SK-N-SH (cell line): ENCODE results near the gene ZFX. TPM values are rescaled to one million over a fixed set of nuclear protein-coding genes. Genes with fewer than 3 reads are reported as not detected.

Experiments
- CTCF ChIA-PET: fragments of 300-600, 350-600 bp; formaldehyde crosslinking; extraction: SDS; loops from one replicate; lab custom pipeline; 2021; lab: Yijun Ruan, JAX
- POLR2A ChIA-PET: fragments of 350-600 bp; sonication (Branson Sonifier 250); formaldehyde crosslinking; extraction: SDS; loops from one replicate; lab custom pipeline; 2020; ENCODE audit warnings: antibody characterized with exemption, inconsistent platforms; lab: Yijun Ruan, JAX
- DNase-seq: peaks from one replicate; pipeline ENCODE4 v3.0.0; 2012
- H2AFZ ChIP-seq: fragments of 200-600 bp; sonication (generic); 2 replicates; pipeline ENCODE4 v1.8.1; 2016; ENCODE audit warnings: antibody characterized with exemption, mild to moderate bottlenecking, low read depth
- H3F3A ChIP-seq: fragments of 200-600 bp; sonication (generic); replicated peaks from 2 replicates; pipeline ENCODE3; 2016; ENCODE audit warnings: antibody characterized with exemption, mild to moderate bottlenecking; ENCODE audit not compliant: insufficient read depth
- H3K27ac ChIP-seq, 2 experiments: fragments of 200-500 bp in 1 of 2; fragments of 200-600 bp in 1 of 2; sonication (Bioruptor generic) in 1 of 2; sonication (generic), shearing (Covaris generic) in 1 of 2; 2 replicates each; pipeline versions ENCODE4 v1.5.1 to v1.6.1; 2014 to 2016; ENCODE audit warnings: low read depth in 2 of 2, inconsistent platforms in 1 of 2, low read length in 1 of 2, mild to moderate bottlenecking in 1 of 2, mixed read lengths in 1 of 2
- H3K27me3 ChIP-seq: fragments of 200-600 bp; sonication (generic), shearing (Covaris generic); 2 replicates; pipeline ENCODE4 v1.6.1; 2016; ENCODE audit warnings: mixed run types; ENCODE audit not compliant: insufficient read depth
- H3K36me3 ChIP-seq, 2 experiments: fragments of 200-500 bp in 1 of 2; fragments of 200-600 bp in 1 of 2; sonication (Bioruptor generic) in 1 of 2; sonication (generic) in 1 of 2; replicated peaks in 1 of 2; 2 replicates each; pipeline versions ENCODE3 to v1.5.1; 2014 to 2016; ENCODE audit warnings: low read length in 1 of 2, mild to moderate bottlenecking in 1 of 2; ENCODE audit not compliant: insufficient read depth in 2 of 2, control insufficient read depth in 1 of 2
- H3K4me1 ChIP-seq, 2 experiments: fragments of 200-500 bp in 1 of 2; fragments of 200-600 bp in 1 of 2; sonication (Bioruptor generic) in 1 of 2; sonication (generic), shearing (Covaris generic) in 1 of 2; 2 replicates each; pipeline versions ENCODE4 v1.5.1 to v1.6.1; 2014 to 2016; ENCODE audit warnings: low read depth in 1 of 2, low read length in 1 of 2, mixed run types in 1 of 2; ENCODE audit not compliant: insufficient read depth in 2 of 2, control insufficient read depth in 1 of 2
- H3K4me2 ChIP-seq: fragments of 200-600 bp; sonication (generic), shearing (Covaris generic); 2 replicates; pipeline ENCODE4 v1.6.1; 2017; ENCODE audit warnings: mixed run types
- H3K4me3 ChIP-seq, 2 experiments: fragments of 200-500 bp in 1 of 2; fragments of 200-600 bp in 1 of 2; sonication (Bioruptor generic) in 1 of 2; sonication (generic), shearing (Covaris generic) in 1 of 2; 2 replicates each; pipeline versions ENCODE4 v1.5.1 to v1.8.1; 2014 to 2016; ENCODE audit warnings: low read depth in 2 of 2, inconsistent platforms in 1 of 2, low read length in 1 of 2, mild to moderate bottlenecking in 1 of 2, mixed read lengths in 1 of 2, moderate library complexity in 1 of 2
- H3K79me2 ChIP-seq: fragments of 200-600 bp; sonication (generic); 2 replicates; pipeline ENCODE4 v1.8.1; 2017; ENCODE audit warnings: mild to moderate bottlenecking; ENCODE audit not compliant: insufficient read depth
- H3K9ac ChIP-seq: fragments of 200-600 bp; sonication (generic); 2 replicates; pipeline ENCODE4 v1.6.1; 2017; ENCODE audit warnings: mixed run types
- H3K9me2 ChIP-seq: fragments of 200-600 bp; sonication (generic); 2 replicates; pipeline ENCODE4 v1.6.1; 2017; ENCODE audit warnings: mixed run types
- H3K9me3 ChIP-seq: fragments of 200-600 bp; sonication (generic); 2 replicates; pipeline ENCODE4 v1.6.1; 2017; ENCODE audit warnings: mixed run types, mild to moderate bottlenecking, moderate library complexity
- H4K20me1 ChIP-seq: fragments of 200-600 bp; sonication (generic); 2 replicates; pipeline ENCODE4 v1.6.1; 2017; ENCODE audit warnings: mild to moderate bottlenecking, mixed run types; ENCODE audit not compliant: insufficient read depth
- CHD2 ChIP-seq: fragments of 150-350 bp; IDR thresholded peaks from 2 replicates; pipeline ENCODE4 v1.6.1; 2018; ENCODE audit warnings: low read length; ENCODE audit not compliant: partially characterized antibody
- EP300 ChIP-seq, 2 experiments: IDR thresholded peaks; 2 replicates each; pipeline versions ENCODE4 v1.4.0 to v1.6.1; 2012; ENCODE audit warnings: borderline replicate concordance in 1 of 2, low read depth in 1 of 2, low read length in 1 of 2
- FOSL2 ChIP-seq: IDR thresholded peaks from 2 replicates; pipeline ENCODE4 v1.4.0; 2012; ENCODE audit warnings: low read depth, mild to moderate bottlenecking, moderate library complexity, borderline replicate concordance
- GABPA ChIP-seq: IDR thresholded peaks from 2 replicates; pipeline ENCODE4 v1.4.0; 2012; ENCODE audit warnings: low read depth, mild to moderate bottlenecking
- IRF3 ChIP-seq: fragments of 150-350 bp; IDR thresholded peaks from 2 replicates; pipeline ENCODE4 v1.6.1; 2016; ENCODE audit warnings: mild to moderate bottlenecking, low read depth, low read length
- JUND ChIP-seq: IDR thresholded peaks from 2 replicates; pipeline ENCODE4 v1.4.0; 2012
- MAX ChIP-seq: IDR thresholded peaks from 2 replicates; pipeline ENCODE4 v1.4.0; 2012; ENCODE audit warnings: low read depth
- MEF2A ChIP-seq: IDR thresholded peaks from 2 replicates; pipeline ENCODE4 v1.4.0; 2012; ENCODE audit warnings: low read depth, borderline replicate concordance
- MXI1 ChIP-seq: IDR thresholded peaks from 2 replicates; pipeline ENCODE4 v1.6.1; 2012; ENCODE audit warnings: mild to moderate bottlenecking, low read depth, low read length, improper control_type of control experiment
- NFIC ChIP-seq: IDR thresholded peaks from 2 replicates; pipeline ENCODE4 v1.4.0; 2012; ENCODE audit warnings: borderline replicate concordance
- POLR2AphosphoS5 ChIP-seq: IDR thresholded peaks from 2 replicates; pipeline ENCODE4 v1.6.1; 2012; ENCODE audit warnings: low read depth, low read length
- RAD21 ChIP-seq: IDR thresholded peaks from 2 replicates; pipeline ENCODE4 v1.6.1; 2012; ENCODE audit warnings: mild to moderate bottlenecking, low read length
- RCOR1 ChIP-seq: fragments of 150-350 bp; IDR thresholded peaks from 2 replicates; pipeline ENCODE4 v1.6.1; 2017; ENCODE audit warnings: antibody characterized with exemption, low read length
- REST ChIP-seq: IDR thresholded peaks from 2 replicates; pipeline ENCODE4 v1.6.1; 2012; ENCODE audit warnings: mild to moderate bottlenecking, low read depth, low read length, moderate library complexity
- RFX5 ChIP-seq: IDR thresholded peaks from 2 replicates; pipeline ENCODE4 v1.6.1; 2012; ENCODE audit warnings: mild to moderate bottlenecking, improper control_type of control experiment, low read length
- RXRA ChIP-seq: IDR thresholded peaks from 2 replicates; pipeline ENCODE4 v1.4.0; 2012; ENCODE audit warnings: low read depth, mild to moderate bottlenecking, borderline replicate concordance
- SIN3A ChIP-seq: IDR thresholded peaks from 2 replicates; pipeline ENCODE4 v1.6.1; 2012; ENCODE audit warnings: low read depth, mild to moderate bottlenecking, low read length, moderate library complexity, borderline replicate concordance
- TCF12 ChIP-seq: IDR thresholded peaks from 2 replicates; pipeline ENCODE4 v1.4.0; 2012
- YY1 ChIP-seq: IDR thresholded peaks from 2 replicates; pipeline ENCODE4 v1.4.0; 2012; ENCODE audit warnings: low read depth, mild to moderate bottlenecking
- ZBTB33 ChIP-seq: IDR thresholded peaks from 2 replicates; pipeline ENCODE4 v1.4.0; 2012; ENCODE audit warnings: low read depth, borderline replicate concordance
- WGBS: methylation state at CpG from one replicate; pipeline ENCODE4 v1.1.6; 2017; ENCODE audit warnings: low lambda C conversion rate; 5-methylcytosine and 5-hydroxymethylcytosine counted together
- polyA plus RNA-seq, 3 experiments: library from polyadenylated mRNA; depleted of rRNA; stranded (reverse); fragments of >200 nt; gene quantifications; 2 replicates each; pipeline ENCODE4 v1.2.3, GENCODE V29; 2012

ZFX gene
- polyA plus RNA-seq, 1 of the 3 experiments (the other 2 are of a cell fraction) = 9.0 TPM

- ChIA-PET CTCF (no interaction called here), POLR2A (no interaction called here)
- Histone ChIP-seq H3K9me3 (no peaks in the 10 kb centered on the region), H3K4me2 (no peak overlapping the region), H4K20me1 (no peaks in the 10 kb centered on the region), H2AFZ (no peak overlapping the region), H3K9me2 (no peaks in the 10 kb centered on the region), H3K79me2 (no peaks in the 10 kb centered on the region), H3K27ac (no peak overlapping the region), H3K9ac (no peak overlapping the region), H3K27me3 (no peaks in the 10 kb centered on the region), H3K36me3 (no peaks in the 10 kb centered on the region), H3K4me1 (no peaks in the 10 kb centered on the region; a peak in 1 of 4 replicates), H3K4me3 (no peak overlapping the region), H3F3A (peaks cover 3% of the 10 kb centered on the region)
- TF ChIP-seq REST (no peak), NFIC (no peak), GABPA (no peak), MAX (no peak), YY1 (no peak), EP300 (IDR thresholded peaks at IDR 0.05; ENCODE audit: borderline replicate concordance in 1 of 2, low read depth in 1 of 2, low read length in 1 of 2) (no peak), SIN3A (no peak), IRF3 (no peak), JUND (no peak), POLR2AphosphoS5 (no peak), FOSL2 (no peak), RAD21 (no peak), RFX5 (no peak), RCOR1 (no peak)
- 29% methylated on average over 2 of the region's 2 CpGs for WGBS
- no peak for DNase-seq
Measured at GRCh38 chrX:24110069-24110468, 39.5 kb upstream of the ZFX start.

GRCh38 chrX:24113181-24113580, 36.3 kb upstream of the ZFX start:
- H3F3A ChIP-seq = peaks cover 3% of the 10 kb centered on the region
- H3K27ac ChIP-seq = no peak overlapping the region
- no peaks in the 10 kb centered on the region for H4K20me1 ChIP-seq
- ChIA-PET CTCF (no interaction called here), POLR2A (no interaction called here)
- no peaks in the 10 kb centered on the region for H3K27me3 ChIP-seq
- WGBS = 70% methylated on average over 2 of the region's 2 CpGs
- peak overlapping the region; percentile 16; the same call in 1 of the 2 replicates for H2AFZ ChIP-seq
- no peak overlapping the region for H3K4me2 ChIP-seq
- H3K4me1 ChIP-seq = no peaks in the 10 kb centered on the region; a peak in 2 of 4 replicates
- H3K9me2 ChIP-seq = no peaks in the 10 kb centered on the region
- no peaks in the 10 kb centered on the region for H3K36me3 ChIP-seq
- H3K79me2 ChIP-seq = no peaks in the 10 kb centered on the region
- H3K9me3 ChIP-seq = no peaks in the 10 kb centered on the region
- DNase-seq = no peak
- no peak overlapping the region for H3K9ac ChIP-seq
- no peak overlapping the region for H3K4me3 ChIP-seq
- TF ChIP-seq REST (no peak), ZBTB33 (no peak), MXI1 (no peak), MEF2A (no peak), TCF12 (no peak), RCOR1 (no peak), RAD21 (no peak), JUND (no peak), CHD2 (no peak), RXRA (no peak)
